HPDE6-E6E7 (cell line): ENCODE measurements around the gene WDR3.

Source experiments
- DNase-seq: peaks from one replicate; pipeline ENCODE4 v3.0.0; 2011; ENCODE audit warnings: missing footprints; ENCODE audit errors: extremely low spot score

WDR3 gene

DNA sequence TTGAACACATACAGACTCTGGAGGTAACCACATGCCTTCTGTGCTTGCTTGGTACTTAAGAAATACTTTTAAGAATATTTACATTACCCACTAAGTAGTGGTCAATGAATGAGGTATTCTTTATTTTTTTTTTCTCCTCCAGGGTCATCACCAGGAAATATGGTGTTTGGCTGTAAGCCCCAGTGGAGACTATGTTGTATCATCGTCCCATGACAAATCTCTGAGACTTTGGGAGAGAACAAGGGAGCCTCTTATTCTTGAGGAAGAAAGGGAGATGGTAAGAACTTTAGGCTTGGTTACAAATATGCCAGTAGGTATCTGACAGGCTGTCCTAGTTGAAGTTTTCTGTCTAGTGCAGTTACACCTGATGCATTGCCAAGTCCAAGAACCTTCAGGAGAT lies 22.8 kb downstream of the WDR3 start:
- DNase-seq = no peak

DNA sequence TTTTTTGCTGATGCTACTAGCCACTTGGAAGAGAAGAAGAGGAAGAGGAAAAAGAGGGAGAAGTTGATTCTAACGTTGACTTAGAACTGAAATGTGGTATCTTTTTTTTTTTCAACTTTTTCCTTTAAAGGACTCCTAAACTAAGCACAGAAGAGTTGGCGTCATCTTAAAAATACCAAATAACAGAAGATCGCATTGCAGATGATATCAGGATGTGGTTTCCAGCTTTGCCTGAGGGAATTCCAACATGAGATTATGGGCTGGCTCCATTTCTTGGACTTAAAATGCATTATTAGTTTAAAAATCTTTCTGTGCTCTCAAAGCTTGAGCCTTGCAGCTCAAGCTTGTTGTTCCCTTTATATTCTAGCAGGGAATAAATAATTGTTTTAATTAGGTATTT lies 29.8 kb downstream of the WDR3 start:
- no peak for DNase-seq

DNA sequence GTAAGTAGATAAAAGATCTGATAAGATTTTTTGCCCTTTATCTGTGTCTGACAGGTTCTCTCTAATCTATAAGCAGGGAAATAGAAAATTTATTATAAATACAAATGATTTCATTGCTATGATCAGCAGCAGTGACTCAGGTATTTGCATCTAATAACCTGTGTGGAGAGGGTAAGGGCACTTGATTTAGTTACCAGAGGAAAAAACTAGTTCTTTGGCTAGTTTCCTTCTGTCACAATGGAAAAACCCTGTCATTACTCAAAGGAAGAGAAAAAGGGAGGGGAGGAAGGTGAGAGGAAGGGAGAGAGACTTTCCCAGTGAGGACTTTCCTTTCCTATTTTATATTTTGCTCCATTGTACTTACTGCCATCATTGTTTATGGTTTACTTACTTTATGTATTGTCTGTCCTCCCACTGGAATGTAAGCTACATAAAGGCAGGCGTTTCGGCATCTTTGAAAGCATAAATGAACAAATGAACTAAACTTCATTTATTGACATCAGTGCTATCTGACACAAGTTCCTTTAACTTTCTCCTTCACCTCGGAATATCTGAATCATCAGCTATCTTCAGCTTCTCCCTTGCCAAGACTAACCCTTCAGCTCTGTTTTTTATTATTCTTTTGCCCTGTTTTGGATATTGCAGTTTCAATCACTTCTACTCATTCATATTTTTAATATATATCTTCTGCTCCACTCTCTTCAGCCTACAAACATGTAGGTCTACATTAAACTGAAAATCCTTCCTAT lies 34.9 kb downstream of the WDR3 start:
- no peak for DNase-seq

DNA sequence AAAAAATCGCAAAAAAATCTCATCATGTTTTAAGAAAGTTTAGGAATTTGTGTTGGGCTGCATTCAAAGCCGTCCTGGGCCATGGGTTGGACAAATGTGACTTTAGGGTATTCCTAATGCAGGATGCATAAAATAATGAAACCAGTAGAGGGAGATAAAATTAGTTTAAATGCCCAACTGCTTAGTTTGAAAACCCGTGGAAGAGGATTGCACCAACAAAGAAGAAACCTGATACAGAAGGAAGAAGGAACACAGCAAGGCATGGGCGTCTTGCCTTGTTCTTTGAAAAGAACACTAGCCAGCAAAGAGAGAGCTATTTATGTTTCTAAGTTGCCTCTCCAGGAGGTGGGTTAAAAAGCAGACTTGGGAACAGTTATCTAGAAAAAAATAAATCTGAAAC lies 37.9 kb downstream of the WDR3 start:
- peak; percentile 12 for DNase-seq

- peak; percentile 10 for DNase-seq
These were observed 38.3 kb downstream of the WDR3 start for GRCh38 chr1:117967881-117968280.

GRCh38 chr1:117970252-117970651 lies 40.7 kb downstream of the WDR3 start:
- no peak for DNase-seq

GRCh38 chr1:117971777-117972176 lies 42.2 kb downstream of the WDR3 start:
- DNase-seq = no peak

DNA sequence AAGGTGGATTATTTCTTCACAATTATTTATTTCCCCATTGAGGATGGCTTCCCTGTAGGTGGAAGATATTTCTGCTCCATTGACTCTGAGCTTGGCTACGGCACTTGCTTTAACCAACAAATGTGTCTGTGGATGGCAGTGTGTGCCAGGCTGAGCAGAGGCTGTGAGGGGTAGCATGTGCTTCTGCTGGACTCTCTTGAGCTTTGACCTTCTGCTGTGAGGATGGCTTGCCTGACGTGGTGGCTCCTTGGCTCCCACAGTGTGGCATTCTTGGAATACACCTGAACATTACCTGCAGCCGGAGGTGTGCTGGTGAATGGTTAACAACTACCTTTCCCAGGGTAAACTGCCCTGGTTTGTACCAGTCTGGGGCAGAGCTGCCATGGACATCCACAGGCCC lies 46.8 kb downstream of the WDR3 start:
- no peak for DNase-seq

- no peak for DNase-seq
These were observed 52.1 kb downstream of the WDR3 start for GRCh38 chr1:117981455-117982192.

DNA sequence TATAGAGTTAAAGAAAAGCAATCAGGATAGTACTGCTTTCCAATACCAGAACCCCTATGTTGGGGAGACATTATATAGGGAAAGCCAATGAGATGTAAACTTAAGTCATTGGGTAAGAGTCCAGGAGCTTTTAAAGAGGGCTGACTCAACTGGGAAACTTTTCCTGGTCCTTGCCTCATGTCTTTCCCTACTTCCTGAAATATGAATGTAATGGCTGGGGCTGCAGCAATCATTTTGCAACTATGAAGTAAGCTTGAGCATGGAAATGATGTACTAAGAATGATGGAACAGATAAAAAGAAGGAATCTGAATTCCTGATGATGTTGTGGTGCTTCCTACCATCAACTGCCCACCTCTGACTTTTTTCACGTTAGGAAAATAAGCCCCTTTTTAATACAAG lies 55.7 kb downstream of the WDR3 start:
- DNase-seq = no peak

DNA sequence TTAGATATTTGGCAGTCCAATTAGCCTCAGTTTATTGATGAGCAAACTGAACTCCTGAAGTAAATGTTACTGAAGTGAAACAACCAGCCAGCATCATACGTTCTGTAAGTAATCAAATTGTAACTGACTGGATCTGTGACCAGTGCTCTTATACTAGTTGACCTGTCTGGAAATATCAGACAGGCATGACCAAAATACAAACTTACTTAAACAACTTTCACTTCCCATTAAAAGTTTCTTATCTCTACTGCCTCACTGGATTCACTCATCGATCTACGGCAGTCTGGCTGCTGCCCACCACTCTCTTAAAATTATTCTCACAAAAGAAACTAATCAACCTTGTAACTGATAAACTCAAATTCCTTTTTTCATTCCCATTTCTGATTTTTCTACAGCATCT lies 56.4 kb downstream of the WDR3 start:
- no peak for DNase-seq

DNA sequence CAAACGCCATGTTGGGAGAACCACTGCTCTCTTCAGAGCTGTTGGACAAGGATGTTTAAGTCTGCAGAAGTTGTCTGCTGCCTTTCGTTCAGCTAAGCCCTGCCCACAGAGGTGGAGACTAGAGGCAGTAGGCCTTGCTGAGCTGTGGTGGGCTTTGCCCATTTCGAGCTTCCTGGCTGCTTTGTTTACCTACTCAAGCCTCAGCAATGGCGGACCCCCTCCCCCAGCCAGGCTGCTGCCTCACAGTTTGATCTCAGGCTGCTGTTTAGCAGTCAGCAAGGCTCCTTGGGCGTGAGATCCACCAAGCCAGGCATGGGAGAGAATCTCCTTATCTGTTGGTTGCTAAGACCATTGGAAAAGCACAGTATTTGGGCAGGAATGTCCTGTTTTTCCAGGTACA lies 74.8 kb downstream of the WDR3 start:
- no peak for DNase-seq

GRCh38 chr1:118007391-118007790 lies 77.9 kb downstream of the WDR3 start:
- no peak for DNase-seq

DNA sequence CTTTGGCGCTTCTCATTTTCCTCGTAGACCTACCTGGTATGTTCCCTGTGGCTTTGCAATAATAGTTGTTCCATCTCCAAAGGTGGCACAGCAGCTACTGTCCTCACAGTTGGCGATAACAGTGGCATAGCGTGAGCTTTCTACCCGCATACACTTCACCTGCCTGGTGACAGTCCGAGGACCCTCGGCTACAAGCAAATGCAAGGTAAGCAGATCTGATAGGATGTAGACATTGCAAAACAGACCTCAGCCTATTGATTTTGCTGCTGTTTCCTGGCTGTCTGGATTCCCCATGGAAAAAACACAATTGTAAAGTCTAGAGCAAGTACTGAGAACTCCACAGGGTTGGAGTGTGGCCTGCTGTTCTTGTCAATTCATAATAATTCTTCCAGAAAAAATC lies 78.5 kb downstream of the WDR3 start:
- no peak for DNase-seq

DNA sequence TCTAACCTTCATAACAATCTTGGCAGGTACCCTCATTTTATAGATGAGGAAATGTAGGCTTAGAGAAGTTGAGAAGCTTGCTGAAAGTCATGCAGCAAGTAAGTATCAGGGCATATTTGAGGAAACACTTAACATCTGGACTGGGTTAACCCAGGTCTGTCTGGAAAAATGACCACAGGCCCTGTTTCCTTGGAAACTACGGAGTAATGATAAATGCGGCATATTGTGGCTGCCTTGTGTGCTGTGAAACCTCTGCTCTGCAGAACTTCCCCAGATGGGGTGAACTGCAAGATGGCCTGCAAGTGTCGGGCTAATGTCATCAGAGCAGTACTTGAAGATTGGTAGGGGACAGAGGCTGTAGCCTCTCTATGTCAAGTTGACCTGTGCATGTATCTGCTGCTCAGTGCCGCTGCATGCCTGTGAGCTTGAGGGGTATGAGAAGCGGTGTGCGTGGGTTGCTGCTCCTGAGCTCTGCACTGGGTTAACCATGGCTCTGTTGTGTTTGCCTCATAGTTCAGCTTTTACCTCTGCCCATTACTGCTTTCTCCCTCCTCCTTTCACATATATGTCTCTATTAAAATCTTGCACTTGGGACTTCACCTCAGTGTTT lies 83.1 kb downstream of the WDR3 start:
- DNase-seq = no peak

- no peak for DNase-seq
These were observed 83.8 kb downstream of the WDR3 start for GRCh38 chr1:118013336-118013735.

- DNase-seq = no peak
These were observed 84.4 kb downstream of the WDR3 start for GRCh38 chr1:118013938-118014337.
